Neural cell (in vitro differentiated cells): ENCODE results near the gene RDM1.

Experiments
- CTCF ChIP-seq: fragments of 450-650 bp; IDR thresholded peaks from 2 replicates; pipeline ENCODE4 v1.5.1; 2014; ENCODE audit warnings: antibody characterized with exemption, mild to moderate bottlenecking, moderate library complexity; ENCODE audit not compliant: poor library complexity, severe bottlenecking
- EP300 ChIP-seq: fragments of 450-650 bp; conservative IDR thresholded peaks from 2 replicates; pipeline ENCODE4 v1.6.1; 2014; ENCODE audit warnings: antibody characterized with exemption, mild to moderate bottlenecking, moderate library complexity; ENCODE audit not compliant: poor library complexity, severe bottlenecking
- EZH2 ChIP-seq: fragments of 200-600, 300-800 bp; shearing (Covaris generic), sonication (generic); IDR thresholded peaks from 2 replicates; pipeline ENCODE4 v1.6.1; 2014; ENCODE audit warnings: antibody characterized with exemption, low read length, borderline replicate concordance, mild to moderate bottlenecking; ENCODE audit not compliant: insufficient read depth, poor library complexity, severe bottlenecking
- MXI1 ChIP-seq: fragments of 450-650 bp; conservative IDR thresholded peaks from 2 replicates; pipeline ENCODE4 v1.6.1; 2014; ENCODE audit warnings: antibody characterized with exemption, mild to moderate bottlenecking; ENCODE audit not compliant: poor library complexity, severe bottlenecking
- POLR2AphosphoS5 ChIP-seq: IDR thresholded peaks from 2 replicates; pipeline ENCODE4 v1.6.1; 2012
- RAD21 ChIP-seq: fragments of 450-650 bp; conservative IDR thresholded peaks from 2 replicates; pipeline ENCODE4 v1.6.1; 2014; ENCODE audit warnings: antibody characterized with exemption, mild to moderate bottlenecking, moderate library complexity
- SMC3 ChIP-seq: fragments of 450-650 bp; conservative IDR thresholded peaks from 2 replicates; pipeline ENCODE4 v1.6.1; 2014; ENCODE audit warnings: antibody characterized with exemption, mild to moderate bottlenecking, moderate library complexity; ENCODE audit not compliant: poor library complexity
- TAF1 ChIP-seq: IDR thresholded peaks from 2 replicates; pipeline ENCODE4 v1.6.1; 2012; ENCODE audit warnings: low read depth
- TF ChIP-seq, protein P1 (sequence below): IDR thresholded peaks from 2 replicates; pipeline ENCODE4 v1.6.1; 2012; ENCODE audit warnings: borderline replicate concordance

DNA sequence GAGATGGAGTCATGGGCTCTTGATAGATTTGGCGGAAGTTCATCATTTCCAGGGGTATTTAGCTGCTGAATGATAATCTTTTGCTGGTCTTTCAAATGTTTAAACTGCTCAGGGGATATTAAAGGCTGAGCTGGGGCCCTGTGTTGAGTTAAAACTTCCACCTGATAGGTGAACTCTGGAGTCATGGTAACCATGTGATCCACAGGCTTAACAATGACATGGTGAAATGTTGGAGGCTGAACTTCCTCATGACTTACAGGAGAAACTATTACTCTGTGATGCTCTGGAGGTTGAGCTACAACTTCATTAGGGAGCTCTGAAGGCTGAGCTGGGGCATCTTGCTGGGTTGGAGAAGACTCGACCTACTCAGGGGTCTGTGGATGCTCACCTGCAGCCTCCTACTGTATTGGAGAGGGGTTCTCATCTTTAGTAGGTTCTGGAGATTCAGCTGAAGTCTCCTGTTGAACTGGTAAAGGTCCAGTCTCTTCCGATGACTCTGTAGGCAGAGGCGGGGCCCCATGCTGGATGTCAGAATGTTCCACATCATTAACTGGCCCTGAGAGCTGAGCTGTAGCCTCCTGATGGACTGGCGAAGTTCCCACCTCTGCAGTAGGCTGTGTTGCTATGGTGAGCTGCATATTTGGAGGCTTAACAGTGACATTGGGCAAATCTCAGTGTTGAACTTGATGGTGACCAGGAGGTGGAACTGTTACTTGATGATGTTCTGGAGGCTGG, 24.2 kb downstream of the RDM1 start:
- TF ChIP-seq CTCF (no peak), POLR2AphosphoS5 (no peak), EP300 (no peak), TAF1 (no peak), EZH2 (no peak), SMC3 (no peak), RAD21 (no peak), MXI1 (no peak)
- TF ChIP-seq, protein P1, sequence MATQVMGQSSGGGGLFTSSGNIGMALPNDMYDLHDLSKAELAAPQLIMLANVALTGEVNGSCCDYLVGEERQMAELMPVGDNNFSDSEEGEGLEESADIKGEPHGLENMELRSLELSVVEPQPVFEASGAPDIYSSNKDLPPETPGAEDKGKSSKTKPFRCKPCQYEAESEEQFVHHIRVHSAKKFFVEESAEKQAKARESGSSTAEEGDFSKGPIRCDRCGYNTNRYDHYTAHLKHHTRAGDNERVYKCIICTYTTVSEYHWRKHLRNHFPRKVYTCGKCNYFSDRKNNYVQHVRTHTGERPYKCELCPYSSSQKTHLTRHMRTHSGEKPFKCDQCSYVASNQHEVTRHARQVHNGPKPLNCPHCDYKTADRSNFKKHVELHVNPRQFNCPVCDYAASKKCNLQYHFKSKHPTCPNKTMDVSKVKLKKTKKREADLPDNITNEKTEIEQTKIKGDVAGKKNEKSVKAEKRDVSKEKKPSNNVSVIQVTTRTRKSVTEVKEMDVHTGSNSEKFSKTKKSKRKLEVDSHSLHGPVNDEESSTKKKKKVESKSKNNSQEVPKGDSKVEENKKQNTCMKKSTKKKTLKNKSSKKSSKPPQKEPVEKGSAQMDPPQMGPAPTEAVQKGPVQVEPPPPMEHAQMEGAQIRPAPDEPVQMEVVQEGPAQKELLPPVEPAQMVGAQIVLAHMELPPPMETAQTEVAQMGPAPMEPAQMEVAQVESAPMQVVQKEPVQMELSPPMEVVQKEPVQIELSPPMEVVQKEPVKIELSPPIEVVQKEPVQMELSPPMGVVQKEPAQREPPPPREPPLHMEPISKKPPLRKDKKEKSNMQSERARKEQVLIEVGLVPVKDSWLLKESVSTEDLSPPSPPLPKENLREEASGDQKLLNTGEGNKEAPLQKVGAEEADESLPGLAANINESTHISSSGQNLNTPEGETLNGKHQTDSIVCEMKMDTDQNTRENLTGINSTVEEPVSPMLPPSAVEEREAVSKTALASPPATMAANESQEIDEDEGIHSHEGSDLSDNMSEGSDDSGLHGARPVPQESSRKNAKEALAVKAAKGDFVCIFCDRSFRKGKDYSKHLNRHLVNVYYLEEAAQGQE: no peak
